HepG2 (cell line): ENCODE measurements around the gene TECRL. TPM values are rescaled to one million over a fixed set of nuclear protein-coding genes. Genes with fewer than 3 reads are reported as not detected.

ENCODE experiments used
- ATAC-seq: fragments of 200-7000 bp; cut with Tn5 transposase; 3 replicates; pipeline ENCODE4 v1.9.1; 2020; ENCODE audit warnings: mild to moderate bottlenecking, moderate library complexity
- BruUV-seq: library from RNA; stranded (reverse); fragments of 400-500 nt; replicated peaks from 2 replicates; lab custom pipeline; 2021; lab: Mats Ljungman, UMichigan
- CTCF ChIA-PET: fragments of 300-600 bp; formaldehyde crosslinking; extraction: SDS; loops from one replicate; lab custom pipeline; 2021; ENCODE audit warnings: low total read pairs, inconsistent platforms, low intra/inter-chr PET ratio; lab: Yijun Ruan, JAX
- POLR2A ChIA-PET: fragments of 350-600 bp; sonication (Branson Sonifier 250); formaldehyde crosslinking; loops from one replicate; lab custom pipeline; 2020; ENCODE audit warnings: antibody characterized with exemption, inconsistent platforms; lab: Yijun Ruan, JAX
- DNase-seq: peaks from one replicate; pipeline ENCODE4 v3.0.0-alpha.2; 2015; ENCODE audit warnings: low spot score
- FAIRE-seq: peaks from 3 replicates; lab custom pipeline; 2011; peaks lifted over from hg19 to GRCh38; lab: Jason Lieb, UNC
- H2AFZ ChIP-seq: one replicate; pipeline ENCODE4 v1.6.1; 2011; ENCODE audit warnings: low read length, inconsistent platforms
- H3K27ac ChIP-seq: fragments of 300-600 bp; 3 replicates; pipeline ENCODE4 v1.8.0; 2011; ENCODE audit warnings: mixed run types, mild to moderate bottlenecking, mixed read lengths, low read length, inconsistent platforms; ENCODE audit not compliant: insufficient read depth; ENCODE audit errors: extremely low read length
- H3K27me3 ChIP-seq, 2 experiments: fragments of 200-600 bp in 1 of 2; 2 replicates in 1 of 2; 3 replicates in 1 of 2; pipeline versions ENCODE4 v1.6.0 to v1.8.0; 2011; ENCODE audit warnings: low read length in 2 of 2, mild to moderate bottlenecking in 2 of 2, moderate library complexity in 2 of 2, inconsistent platforms in 1 of 2; ENCODE audit not compliant: insufficient read depth in 2 of 2, control insufficient read depth in 1 of 2
- H3K36me3 ChIP-seq, 2 experiments: fragments of 200-600 bp in 1 of 2; replicated peaks in 1 of 2; 2 replicates in 1 of 2; 3 replicates in 1 of 2; pipeline versions ENCODE4 v1.5.1 to v1.8.0; 2011; ENCODE audit warnings: low read length in 2 of 2, inconsistent platforms in 1 of 2; ENCODE audit not compliant: insufficient read depth in 2 of 2, control insufficient read depth in 1 of 2
- H3K4me1 ChIP-seq: 2 replicates; pipeline ENCODE4 v1.5.1; 2012; ENCODE audit warnings: low read length, inconsistent platforms; ENCODE audit not compliant: insufficient read depth
- H3K4me2 ChIP-seq: 2 replicates; pipeline ENCODE4 v1.6.0; 2011; ENCODE audit warnings: low read depth, low read length, inconsistent platforms
- H3K4me3 ChIP-seq, 3 experiments: fragments of 200-600 bp in 1 of 3; sonication (generic), shearing (Covaris generic) in 1 of 3; replicated peaks in 1 of 3; 2 replicates each; pipeline ENCODE4 v1.5.1; 2011 to 2016; ENCODE audit warnings: low read length in 3 of 3, inconsistent platforms in 2 of 3, low read depth in 2 of 3, mild to moderate bottlenecking in 2 of 3, control low read depth in 1 of 3, mixed read lengths in 1 of 3; ENCODE audit not compliant: insufficient read depth in 1 of 3
- H3K79me2 ChIP-seq: one replicate; pipeline ENCODE4 v1.6.1; 2011; ENCODE audit warnings: low read length, inconsistent platforms; ENCODE audit not compliant: insufficient read depth
- H3K9ac ChIP-seq: 2 replicates; pipeline ENCODE4 v1.6.0; 2011; ENCODE audit warnings: mild to moderate bottlenecking, low read depth, low read length, inconsistent platforms; ENCODE audit not compliant: insufficient read depth
- H3K9me3 ChIP-seq: 2 replicates; pipeline ENCODE4 v1.5.1; 2012; ENCODE audit warnings: mild to moderate bottlenecking, low read length
- H4K20me1 ChIP-seq: 2 replicates; pipeline ENCODE4 v1.6.0; 2011; ENCODE audit warnings: inconsistent platforms, mild to moderate bottlenecking, low read length, moderate library complexity; ENCODE audit not compliant: insufficient read depth
- BCL6 ChIP-seq: IDR thresholded peaks from 2 replicates; pipeline ENCODE4 v1.6.1; 2016; ENCODE audit warnings: missing genetic modification reagents, missing compliant biosample characterization
- ELF3 ChIP-seq: IDR thresholded peaks from 2 replicates; pipeline ENCODE4 v1.6.1; 2016; ENCODE audit warnings: missing genetic modification reagents, missing compliant biosample characterization
- ERF ChIP-seq: IDR thresholded peaks from 2 replicates; pipeline ENCODE4 v1.6.1; 2018; ENCODE audit warnings: missing biosample characterization, missing genetic modification reagents
- GLI4 ChIP-seq: sonication (generic); formaldehyde crosslinking; IDR thresholded peaks from 2 replicates; pipeline ENCODE4 v1.5.1; 2020; ENCODE audit warnings: missing genetic modification reagents, mild to moderate bottlenecking, moderate library complexity, borderline replicate concordance
- KLF16 ChIP-seq, 2 experiments: sonication (generic) in 1 of 2; formaldehyde crosslinking in 1 of 2; IDR thresholded peaks; 2 replicates each; pipeline versions ENCODE4 v1.6.1 to v1.8.0; 2016 to 2023; ENCODE audit warnings: missing genetic modification reagents in 2 of 2, missing compliant biosample characterization in 1 of 2
- MEIS2 ChIP-seq: sonication (generic); formaldehyde crosslinking; IDR thresholded peaks from 2 replicates; pipeline ENCODE4 v1.9.0; 2021; ENCODE audit warnings: mild to moderate bottlenecking, missing genetic modification reagents
- RARA ChIP-seq: IDR thresholded peaks from 2 replicates; pipeline ENCODE4 v1.6.1; 2016; ENCODE audit warnings: missing genetic modification reagents, missing compliant biosample characterization
- TFAP4 ChIP-seq: sonication (generic); IDR thresholded peaks from 2 replicates; pipeline ENCODE4 v1.6.1; 2016; ENCODE audit warnings: low read depth, borderline replicate concordance
- USF2 ChIP-seq, 2 experiments: sonication (generic) in 1 of 2; formaldehyde crosslinking in 1 of 2; IDR thresholded peaks; 2 replicates each; pipeline versions ENCODE4 v1.5.1 to v1.6.1; 2011 to 2020; ENCODE audit warnings: borderline replicate concordance in 1 of 2, low read depth in 1 of 2, low read length in 1 of 2, mild to moderate bottlenecking in 1 of 2, missing genetic modification reagents in 1 of 2, moderate library complexity in 1 of 2
- ZKSCAN8 ChIP-seq: IDR thresholded peaks from 2 replicates; pipeline ENCODE4 v1.6.1; 2016; ENCODE audit warnings: borderline replicate concordance, missing genetic modification reagents, missing compliant biosample characterization
- ZNF335 ChIP-seq: sonication (generic); formaldehyde crosslinking; IDR thresholded peaks from 2 replicates; pipeline ENCODE4 v1.4.0; 2020; ENCODE audit warnings: missing genetic modification reagents
- ZNF34 ChIP-seq: sonication (generic); formaldehyde crosslinking; IDR thresholded peaks from 2 replicates; pipeline ENCODE4 v1.4.0; 2020; ENCODE audit warnings: mild to moderate bottlenecking, missing genetic modification reagents, borderline replicate concordance
- ZSCAN12 ChIP-seq: sonication (generic); formaldehyde crosslinking; IDR thresholded peaks from 2 replicates; pipeline ENCODE4 v1.9.0; 2021; ENCODE audit warnings: mild to moderate bottlenecking, missing genetic modification reagents
- WGBS: methylation state at CpG from one replicate; pipeline ENCODE4 v1.1.6; 2017; ENCODE audit warnings: low lambda C conversion rate; 5-methylcytosine and 5-hydroxymethylcytosine counted together
- in situ Hi-C: cut with HindIII; loops from 2 replicates; pipeline ENCODE4 v1.10.0; 2017; ENCODE audit warnings: low pct_unique_long_range_greater_than_20kb; ENCODE audit not compliant: extremely low pct_ligation_motif_present
- intact Hi-C: fragments of 100-400 bp; cut with micrococcal nuclease; formaldehyde crosslinking; loops from one replicate; pipeline ENCODE4 v1.10.0; 2022; ENCODE audit not compliant: unreplicated experiment
- polyA plus RNA-seq, 8 experiments: library from polyadenylated mRNA; depleted of rRNA in 3 of 8; stranded (reverse) in 7 of 8; unstranded in 1 of 8; fragments of >200 nt; fragmentation: Illumina TruSeq in 4 of 8; extraction: Trizol in 4 of 8; gene quantifications; 2 replicates each; pipeline versions ENCODE4 v1.2.1 to v1.2.3, GENCODE V29; 2011 to 2016; ENCODE audit warnings: low read depth in 4 of 8, missing spikeins in 1 of 8, mixed read lengths in 1 of 8; ENCODE audit not compliant: insufficient read depth in 1 of 8
- total RNA-seq, 5 experiments: library from RNA; depleted of rRNA; stranded (reverse); fragments of >200 nt; fragmentation: Illumina TruSeq; extraction: Trizol; gene quantifications; 2 replicates each; pipeline ENCODE4 v1.2.3, GENCODE V29; 2016; ENCODE audit warnings: low read depth in 1 of 5

TECRL gene
- total and polyA plus RNA-seq, 2 of the 13 experiments (the other 11 are each of a cell fraction or from before 2014, with no cell fraction given), result not detected

- no peaks in the 10 kb centered on the region for H3K36me3 ChIP-seq
- H3K9me3 ChIP-seq, result no peaks in the 10 kb centered on the region
- in situ Hi-C loops, result no loop called here
- ATAC-seq, result no peak
- no peak overlapping the region for H3K9ac ChIP-seq
- no peaks in the 10 kb centered on the region for H3K79me2 ChIP-seq
- WGBS, result no CpG with 5 or more reads among the region's 1 CpG
- H3K4me3 ChIP-seq, result no peak overlapping the region
- H2AFZ ChIP-seq, result no peak overlapping the region
- H3K4me1 ChIP-seq, result no peaks in the 10 kb centered on the region
- H4K20me1 ChIP-seq, result no peaks in the 10 kb centered on the region
- no TSS peak for BruUV-seq
- TF ChIP-seq ELF3 (CRISPR knock-in tag) (no peak), GLI4 (CRISPR knock-in tag) (no peak), TFAP4 (no peak), ERF (CRISPR knock-in tag) (no peak), RARA (CRISPR knock-in tag) (no peak), USF2 (IDR thresholded peaks at IDR 0.05; ENCODE audit: low read depth, low read length) (no peak), USF2 (CRISPR knock-in tag; IDR thresholded peaks at IDR 0.05; ENCODE audit: borderline replicate concordance) (no peak), ZSCAN12 (CRISPR knock-in tag) (no peak), BCL6 (CRISPR knock-in tag) (no peak), ZNF335 (CRISPR knock-in tag) (no peak), KLF16 (CRISPR knock-in tag; IDR thresholded peaks at IDR 0.05) (no peak), ZNF34 (CRISPR knock-in tag) (no peak), ZKSCAN8 (no peak), MEIS2 (no peak)
- TF ChIP-seq, all 625 proteins: peak for 0
- Histone ChIP-seq H3K27me3 (no peaks in the 10 kb centered on the region), H3K27ac (no peak overlapping the region), H3K4me2 (no peak overlapping the region)
- DNase-seq, result no peak
- ChIA-PET POLR2A (no interaction called here), CTCF (no interaction called here)
- FAIRE-seq, result no peak
- intact Hi-C loops, result no loop called here
These were observed 24.7 kb downstream of the TECRL start for GRCh38 chr4:64384237-64385203.
